ENCODE results near the gene IGSF11. TPM values are rescaled to one million over a fixed set of nuclear protein-coding genes. Genes with fewer than 3 reads are reported as not detected.

IGSF11 gene, protein sequence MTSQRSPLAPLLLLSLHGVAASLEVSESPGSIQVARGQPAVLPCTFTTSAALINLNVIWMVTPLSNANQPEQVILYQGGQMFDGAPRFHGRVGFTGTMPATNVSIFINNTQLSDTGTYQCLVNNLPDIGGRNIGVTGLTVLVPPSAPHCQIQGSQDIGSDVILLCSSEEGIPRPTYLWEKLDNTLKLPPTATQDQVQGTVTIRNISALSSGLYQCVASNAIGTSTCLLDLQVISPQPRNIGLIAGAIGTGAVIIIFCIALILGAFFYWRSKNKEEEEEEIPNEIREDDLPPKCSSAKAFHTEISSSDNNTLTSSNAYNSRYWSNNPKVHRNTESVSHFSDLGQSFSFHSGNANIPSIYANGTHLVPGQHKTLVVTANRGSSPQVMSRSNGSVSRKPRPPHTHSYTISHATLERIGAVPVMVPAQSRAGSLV
- total RNA-seq (2022; extraction: Qiagen RNA extraction), result 2.7 to 4.7 TPM (median 4.3 TPM) in 5 replicates

DNA sequence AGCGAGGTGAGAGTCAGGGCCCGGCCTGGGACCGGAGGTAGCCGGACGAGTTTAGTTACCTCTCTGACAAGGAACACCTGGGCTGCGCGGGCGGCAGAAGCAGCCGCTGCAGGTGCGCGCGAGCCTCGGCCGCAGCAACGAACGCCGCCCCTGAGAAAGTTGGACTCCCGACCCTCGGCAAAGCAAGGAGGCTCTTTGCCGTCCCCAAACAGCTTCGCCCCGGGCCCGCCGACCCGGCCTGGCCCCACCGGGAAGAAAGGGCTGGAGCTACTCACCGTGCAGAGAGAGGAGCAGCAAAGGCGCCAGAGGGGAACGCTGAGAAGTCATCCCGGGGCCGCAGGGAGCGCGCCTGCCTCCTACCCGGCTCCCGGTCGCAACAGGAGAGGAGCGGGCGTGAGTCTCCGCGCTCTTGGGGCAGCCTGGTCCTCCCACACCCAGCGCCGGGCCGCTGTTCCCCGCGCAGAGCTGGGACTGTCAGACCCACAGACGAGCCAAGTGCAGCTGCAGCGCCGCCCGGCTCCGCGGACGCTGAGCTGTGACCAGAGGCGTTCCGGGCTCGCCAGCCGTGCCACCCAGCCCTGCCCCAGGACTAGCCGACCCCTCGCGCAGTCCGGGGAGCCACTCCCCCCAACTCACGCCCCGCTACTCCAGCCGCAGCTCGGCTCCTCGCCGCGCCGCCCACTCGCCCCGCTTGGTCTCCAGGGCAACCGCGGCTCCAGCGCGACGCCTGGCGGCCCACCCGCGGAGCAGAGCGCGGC, at the start of gene IGSF11:
TSS of gene IGSF11 (minus strand) at position 591 of the 758 bp plus-strand sequence. CDS start at position 327, 264 bp downstream.

Other genes with a start within 250 kb of the IGSF11 start
- gene TEX55, start 111.3 kb upstream of the IGSF11 start, total RNA-seq (2022; extraction: Qiagen RNA extraction), result not detected in 5 replicates
- 10.7 to 14.6 TPM (median 12.3 TPM) in 5 replicates for gene UPK1B, start 138.8 kb upstream of the IGSF11 start, total RNA-seq (2022; extraction: Qiagen RNA extraction)
- gene B4GALT4, start 206.0 kb upstream of the IGSF11 start, total RNA-seq (2022; extraction: Qiagen RNA extraction), result 81.1 to 113 TPM (median 103 TPM) in 5 replicates

Data from A549 treated with Mapracorat at 1 μM for 4 hours (cell line).